ENCODE measurements around the gene TMSB10. TPM values are rescaled to one million over a fixed set of nuclear protein-coding genes. Genes with fewer than 3 reads are reported as not detected.
"Not testable (repeated sequence)": the region's sequence is repeated elsewhere in the genome, so short reads cannot be mapped to it uniquely, and the experiment has no call there.

TMSB10 gene
- total and polyA plus RNA-seq, 8 donors: 134 to 1,099 (median 328) TPM

- 84 to 89% methylated on average over 11 of the region's 11 CpGs for WGBS, 2 donors
These were observed 35.1 kb upstream of the TMSB10 start for GRCh38 chr2:84870306-84870705.

DNA sequence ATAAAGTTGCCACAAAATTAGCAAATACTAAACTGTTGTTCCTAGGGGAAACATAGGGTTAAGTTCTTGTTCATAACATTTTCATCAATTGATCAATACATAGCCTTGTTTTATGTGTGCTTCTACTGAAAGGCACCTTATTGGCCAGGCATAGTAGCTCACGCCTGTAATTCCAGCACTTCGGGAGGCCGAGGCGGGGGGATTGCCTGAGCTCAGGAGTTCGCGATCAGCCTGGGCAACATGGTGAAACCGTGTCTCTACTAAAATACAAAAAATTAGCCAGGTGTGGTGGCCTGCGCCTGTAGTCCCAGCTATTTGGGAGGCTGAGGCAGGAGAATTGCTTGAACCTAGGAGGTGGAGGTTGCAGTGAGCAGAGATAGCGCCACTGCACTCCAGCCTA lies 32.8 kb upstream of the TMSB10 start:
- H3K4me3 ChIP-seq; intact Hi-C loops (cut with DNase I); FAIRE-seq; H3K27ac ChIP-seq; DNase-seq; H3K4me1 ChIP-seq; H3K27me3 ChIP-seq; H3K9me3 ChIP-seq; H3K36me3 ChIP-seq; ATAC-seq: not testable (repeated sequence)
- WGBS, 2 donors: 88 to 89% methylated on average over 9 of the region's 9 CpGs

More at GRCh38 chr2:84870306-84870705, 35.1 kb upstream of the TMSB10 start:
- Histone ChIP-seq H3K4me1 (no peaks in the 10 kb centered on the region), H3K27me3 (no peaks in the 10 kb centered on the region), H3K4me3 (no peak overlapping the region), H3K36me3 (no peaks in the 10 kb centered on the region), H3K27ac (no peak overlapping the region), H3K9me3 (no peaks in the 10 kb centered on the region)
- TF ChIP-seq CTCF (IDR thresholded peaks at IDR 0.05): no peak
- FAIRE-seq (no peak), DNase-seq (no peak), ATAC-seq (no peak)
- intact Hi-C loops (cut with DNase I): no loop called here

DNA sequence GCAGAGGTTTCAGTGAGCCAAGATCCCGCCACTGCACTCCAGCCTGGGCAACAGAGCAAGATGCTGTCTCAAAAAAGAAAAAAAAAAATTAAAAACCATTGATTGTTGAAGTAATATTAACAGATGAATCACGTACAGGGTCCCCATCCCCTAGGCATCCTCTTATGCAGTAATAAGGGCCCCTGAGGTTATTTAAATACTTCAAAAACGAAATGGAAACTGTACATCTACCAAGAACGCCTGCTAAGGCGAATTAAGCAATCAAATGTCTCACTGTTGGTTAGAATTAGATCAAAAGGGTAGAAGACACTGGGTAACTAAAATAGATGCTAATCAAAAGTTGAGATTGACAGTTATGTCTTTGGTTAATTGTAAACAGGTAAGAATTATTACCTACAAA lies 32.1 kb upstream of the TMSB10 start:
- TF ChIP-seq CTCF (IDR thresholded peaks at IDR 0.05): no peak
- Histone ChIP-seq H3K27me3 (no peaks in the 10 kb centered on the region), H3K4me1 (no peaks in the 10 kb centered on the region), H3K4me3 (no peak overlapping the region), H3K36me3 (no peaks in the 10 kb centered on the region), H3K27ac (no peak overlapping the region), H3K9me3 (no peaks in the 10 kb centered on the region)
- FAIRE-seq (no peak), DNase-seq (no peak), ATAC-seq (no peak)
- intact Hi-C loops (cut with DNase I): no loop called here
- WGBS, 2 donors: 84 to 86% methylated on average over 5 of the region's 5 CpGs

DNA sequence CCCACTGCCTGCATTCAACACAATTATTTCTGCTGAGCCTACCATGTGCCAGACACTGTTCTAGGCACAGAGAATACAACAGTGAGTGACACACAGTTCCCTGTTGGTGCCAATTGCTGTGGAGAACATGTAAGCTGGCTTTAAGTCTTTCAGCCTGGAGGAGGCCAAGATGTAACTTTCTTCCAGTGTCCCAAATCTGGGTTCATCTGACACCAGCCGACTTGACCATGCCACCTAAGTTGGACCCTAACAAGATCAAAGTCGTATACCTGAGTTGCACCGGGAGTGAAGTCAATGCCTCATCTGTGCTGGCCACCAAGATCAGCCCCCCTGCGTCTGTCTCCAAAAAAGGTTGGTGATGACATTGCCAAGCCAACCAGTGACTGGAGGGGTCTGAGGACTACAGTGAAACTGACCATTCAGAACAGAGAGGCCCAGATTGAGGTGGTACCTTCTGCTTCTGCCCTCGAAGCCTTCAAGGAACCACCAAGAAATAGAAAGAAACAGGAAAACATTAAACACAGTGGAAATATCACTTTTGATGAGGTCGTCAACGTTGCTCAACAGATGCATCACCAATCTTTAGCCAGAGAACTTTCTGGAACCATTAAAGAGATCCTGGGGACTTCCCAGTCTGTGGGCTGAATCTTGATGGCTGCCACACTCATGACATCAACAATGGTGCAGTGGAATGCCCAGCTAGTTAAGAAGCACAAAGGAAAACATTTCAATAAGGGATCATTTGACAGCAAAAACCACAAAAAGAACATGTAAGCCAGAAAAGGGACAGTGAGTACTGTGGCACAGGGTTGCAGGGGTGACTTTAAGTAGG lies 30.9 kb upstream of the TMSB10 start:
- DNase-seq (no peak), ATAC-seq (no peak), FAIRE-seq (no peak)
- no peaks in the 10 kb centered on the region for H3K36me3 ChIP-seq
- peaks cover 0 to under 1% (median 0%) of the 10 kb centered on the region in 4 donors for H3K27me3 ChIP-seq
- WGBS, 2 donors: 78 to 85% methylated on average over 7 of the region's 7 CpGs
- H3K4me1 ChIP-seq: no peaks in the 10 kb centered on the region
- no peak overlapping the region for H3K4me3 ChIP-seq
- TF ChIP-seq CTCF (IDR thresholded peaks at IDR 0.05): no peak
- no peaks in the 10 kb centered on the region for H3K9me3 ChIP-seq
- no peak overlapping the region for H3K27ac ChIP-seq
- intact Hi-C loops (cut with DNase I): no loop called here

GRCh38 chr2:84875213-84875560 lies 30.3 kb upstream of the TMSB10 start:
- Histone ChIP-seq H3K4me1 (peaks cover 0 to 2% (median 0%) of the 10 kb centered on the region in 3 donors), H3K4me3 (no peak overlapping the region), H3K27ac (no peak overlapping the region), H3K36me3 (no peaks in the 10 kb centered on the region), H3K9me3 (no peaks in the 10 kb centered on the region), H3K27me3 (peaks cover 0 to 7% (median 0%) of the 10 kb centered on the region in 4 donors)
- WGBS, 2 donors: 58 to 69% methylated on average over 4 of the region's 4 CpGs
- intact Hi-C loops (cut with DNase I): no loop called here
- no peak for TF ChIP-seq CTCF (IDR thresholded peaks at IDR 0.05)
- FAIRE-seq: no peak
- DNase-seq: no peak
- no peak for ATAC-seq

- FAIRE-seq; intact Hi-C loops (cut with DNase I): not testable (repeated sequence)
These were observed 29.8 kb upstream of the TMSB10 start for GRCh38 chr2:84875619-84876018.

More at GRCh38 chr2:84875619-84876018, 29.8 kb upstream of the TMSB10 start:
- not testable (repeated sequence) for H3K36me3 ChIP-seq, H3K4me1 ChIP-seq, H3K9me3 ChIP-seq, H3K4me3 ChIP-seq, DNase-seq, ATAC-seq, H3K27ac ChIP-seq
- 88 to 95% methylated on average over 1 of the region's 1 CpG for WGBS, 2 donors
- H3K27me3 ChIP-seq: peaks cover 0 to 10% (median 0%) of the 10 kb centered on the region in 4 donors

All from pancreas (tissue), 10 donors.